Adrenal gland (tissue), 12 donors: ENCODE data around the gene PPIL6. TPM values are rescaled to one million over a fixed set of nuclear protein-coding genes. Genes with fewer than 3 reads are reported as not detected.

Experiments used
- DNase-seq, 7 donors: peaks; one replicate each; pipeline ENCODE4 v3.0.0-alpha.2; 2019 to 2020
- H3K27ac ChIP-seq, 5 donors: fragments of 200-600 bp; sonication (generic) in 4 of 5; 1 replicate in 3 of 5; 2 replicates in 2 of 5; pipeline versions ENCODE4 v1.5.1 to v1.8.0; 2016 to 2020; ENCODE audit warnings: mild to moderate bottlenecking in 1 of 5
- H3K27me3 ChIP-seq: fragments of 200-600 bp; 2 replicates; pipeline ENCODE4 v1.8.0; 2021
- H3K36me3 ChIP-seq, 2 donors: fragments of 200-600 bp; replicated peaks in 1 of 2; 1 replicate in 1 of 2; 2 replicates in 1 of 2; pipeline versions ENCODE4 v1.5.1 to v1.8.0; 2018 to 2022
- H3K4me1 ChIP-seq, 2 donors: fragments of 200-600 bp; replicated peaks in 1 of 2; 1 replicate in 1 of 2; 2 replicates in 1 of 2; pipeline versions ENCODE4 v1.5.1 to v1.8.0; 2018 to 2021
- H3K4me3 ChIP-seq, 4 donors: fragments of 200-600 bp; sonication (generic) in 3 of 4; one replicate each; pipeline ENCODE4 v1.5.1; 2016 to 2018
- H3K9me3 ChIP-seq, 3 donors: fragments of 200-600 bp; sonication (generic) in 1 of 3; replicated peaks in 1 of 3; 1 replicate in 2 of 3; 2 replicates in 1 of 3; pipeline versions ENCODE4 v1.5.1 to v1.8.0; 2016 to 2021
- CTCF ChIP-seq, 6 experiments: fragments of 450-650 bp in 4 of 6; fragments of 200-600 bp in 2 of 6; sonication (generic) in 1 of 6; IDR thresholded peaks; 1 replicate in 5 of 6; 2 replicates in 1 of 6; pipeline versions ENCODE4 v1.5.1 to v1.8.0; 2016 to 2021; ENCODE audit warnings: antibody characterized with exemption in 6 of 6, mild to moderate bottlenecking in 2 of 6, moderate library complexity in 1 of 6
- POLR2A ChIP-seq, 2 donors: fragments of 450-650 bp; IDR thresholded peaks; one replicate each; pipeline ENCODE4 v1.6.1; 2017; ENCODE audit warnings: antibody characterized with exemption in 2 of 2, mild to moderate bottlenecking in 2 of 2, moderate library complexity in 1 of 2
- WGBS, 4 donors: extraction: QIAGEN DNeasy Blood & Tissue Kit in 2 of 4; methylation state at CpG; one replicate each; pipeline versions ENCODE4 v1.1.5 to v1.1.7; 2013 to 2017; 5-methylcytosine and 5-hydroxymethylcytosine counted together
- intact Hi-C, 2 donors: fragments of 100-400 bp; cut with DNase I; formaldehyde crosslinking; loops; one replicate each; pipeline versions ENCODE4 v1.14.1 to v1.15.0; 2022 to 2023
- polyA plus RNA-seq, 3 donors: library from polyadenylated mRNA; stranded (reverse); fragments of 200-250 nt in 2 of 3; fragments of 350-450 nt in 1 of 3; fragmentation: Illumina TruSeq in 1 of 3; extraction: RNeasy Lipid Tissue Mini Kit (QIAGEN cat#74804) in 1 of 3; gene quantifications; one replicate each; pipeline ENCODE4 v1.2.3, GENCODE V29; 2013 to 2014
- total RNA-seq, 9 donors: library from RNA; depleted of rRNA in 4 of 9; stranded (reverse); fragments of >200 nt in 4 of 9; fragments of 120-200 nt in 1 of 9; fragmentation: NEBNext Ultra II Directional in 1 of 9; extraction: Animal tissue kit (Norgen Biotek cat#: 25700) in 1 of 9; gene quantifications; one replicate each; pipeline versions ENCODE4 v1.1.0 to v1.2.4, GENCODE V29; 2013 to 2023
- donor health status: healthy with polysubstance abuse.
- donor health status: Bipolar disorder and iron deficiency.
- donor health status: DM: yes; HTN: yes; CAD: no.
- donor health status: DM: no; HTN: no; CAD: no.
- donor health status: DM: no; HTN: no; CAD: no.
- donor health status: DM: yes; HTN: yes; CAD: no.

Gene PPIL6
- total and polyA plus RNA-seq, 12 donors: 0.48 to 3.3 (median 1.3) TPM

- Histone ChIP-seq H3K27me3 (no peaks in the 10 kb centered on the region), H3K9me3 (no peaks in the 10 kb centered on the region), H3K4me3 (no peak overlapping the region), H3K27ac (no peak overlapping the region), H3K4me1 (peaks cover 6 to 47% of the 10 kb centered on the region in 2 donors), H3K36me3 (peaks cover 0 to 59% of the 10 kb centered on the region in 2 donors)
- DNase-seq: no peak
- intact Hi-C loops: no loop called here
- 69 to 89% (median 82%) methylated on average over 4 of the region's 4 CpGs for WGBS, 4 donors
- TF ChIP-seq POLR2A (IDR thresholded peaks at IDR 0.05) (no peak), CTCF (IDR thresholded peaks at IDR 0.05) (no peak)
Observed at GRCh38 chr6:109374326-109374892, 66.0 kb downstream of the PPIL6 start.

DNA sequence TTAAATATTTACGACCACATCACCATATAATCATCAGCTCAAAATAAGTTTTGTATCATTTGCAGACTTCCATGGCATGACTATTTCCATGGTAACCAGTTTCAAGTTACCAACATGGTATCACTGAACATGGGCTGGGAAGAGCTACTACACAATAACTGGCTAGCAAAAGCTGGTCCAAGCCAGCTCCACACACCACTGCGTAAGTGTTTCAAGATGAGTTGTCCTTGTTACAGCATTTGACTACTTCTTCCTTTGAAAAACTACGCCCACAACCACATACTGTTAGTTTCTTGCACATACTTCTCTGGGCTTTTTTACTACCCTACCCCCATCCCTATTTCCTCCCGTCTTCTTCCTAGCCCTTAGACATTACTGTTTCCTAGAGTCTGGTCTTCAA, 66.7 kb downstream of the PPIL6 start:
- Histone ChIP-seq H3K27ac (no peak overlapping the region), H3K4me1 (peaks cover 6 to 41% of the 10 kb centered on the region in 2 donors), H3K9me3 (no peaks in the 10 kb centered on the region), H3K27me3 (no peaks in the 10 kb centered on the region), H3K4me3 (no peak overlapping the region), H3K36me3 (peaks cover 0 to 63% of the 10 kb centered on the region in 2 donors)
- no peak for DNase-seq
- 82 to 94% (median 86%) methylated on average over 4 of the region's 4 CpGs for WGBS, 4 donors
- intact Hi-C loops: no loop called here
- TF ChIP-seq POLR2A (IDR thresholded peaks at IDR 0.05) (no peak), CTCF (IDR thresholded peaks at IDR 0.05) (no peak)

DNA sequence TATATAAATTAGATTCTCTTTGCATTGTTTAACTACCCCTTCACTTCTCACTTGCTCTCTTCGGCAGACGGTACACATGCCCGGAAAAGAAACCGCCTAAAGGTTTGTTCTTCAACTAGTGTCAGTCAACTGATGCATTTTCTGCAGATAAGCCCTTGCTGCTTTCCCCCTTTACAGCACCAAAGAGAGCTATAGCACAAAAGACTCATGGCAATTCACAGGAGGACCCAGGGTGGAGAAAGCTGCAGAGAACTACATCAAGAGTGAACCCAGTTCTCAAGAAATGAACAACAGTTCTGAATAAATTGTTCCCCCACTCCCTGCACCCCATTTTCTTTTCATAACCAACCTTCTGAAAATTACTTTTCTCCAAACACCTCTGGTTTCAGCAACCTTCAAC, 67.1 kb downstream of the PPIL6 start:
- peaks cover 0 to 67% of the 10 kb centered on the region in 2 donors for H3K36me3 ChIP-seq

DNA sequence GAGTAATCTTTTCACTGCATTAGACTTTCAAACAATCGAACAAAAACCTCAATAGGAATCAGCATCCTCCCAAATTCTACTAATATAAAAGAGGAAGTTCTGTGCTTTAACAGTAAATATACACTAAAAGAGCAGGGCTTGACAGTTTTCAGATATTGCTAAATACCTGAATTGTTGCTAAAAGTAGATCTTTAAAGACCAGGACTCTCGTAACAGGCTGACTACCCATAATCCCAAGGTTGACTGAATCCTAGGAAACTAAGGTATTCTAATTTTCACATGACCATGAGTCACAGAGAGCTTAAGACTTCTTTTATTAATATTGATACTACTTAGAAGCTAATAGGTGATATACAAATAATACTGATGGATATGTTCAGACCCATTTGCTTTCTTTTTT, 68.3 kb downstream of the PPIL6 start:
- Histone ChIP-seq H3K27me3 (no peaks in the 10 kb centered on the region), H3K27ac (peak overlapping the region in 1 of 5 donors; percentile 10), H3K4me3 (no peak overlapping the region), H3K4me1 (peaks cover 6 to 34% of the 10 kb centered on the region in 2 donors), H3K36me3 (peaks cover 0 to 71% of the 10 kb centered on the region in 2 donors), H3K9me3 (no peaks in the 10 kb centered on the region)
- no peak for DNase-seq
- intact Hi-C loops: no loop called here
- 29 to 40% (median 34%) methylated on average over 2 of the region's 2 CpGs for WGBS, 4 donors
- TF ChIP-seq CTCF (IDR thresholded peaks at IDR 0.05) (no peak), POLR2A (IDR thresholded peaks at IDR 0.05) (no peak)

More for the DNA sequence above, 67.1 kb downstream of the PPIL6 start:
- H3K27me3 ChIP-seq: no peaks in the 10 kb centered on the region
- H3K27ac ChIP-seq: no peak overlapping the region
- H3K4me1 ChIP-seq: peaks cover 6 to 40% of the 10 kb centered on the region in 2 donors
- intact Hi-C loops: no loop called here
- 72 to 84% (median 80%) methylated on average over 4 of the region's 4 CpGs for WGBS, 4 donors
- TF ChIP-seq POLR2A (IDR thresholded peaks at IDR 0.05) (no peak), CTCF (IDR thresholded peaks at IDR 0.05) (no peak)
- H3K4me3 ChIP-seq: no peak overlapping the region
- no peak for DNase-seq
- H3K9me3 ChIP-seq: no peaks in the 10 kb centered on the region
